Glutamatergic neuron (in vitro differentiated cells): Measurements from ENCODE around the gene SMYD2. TPM values are rescaled to one million over a fixed set of nuclear protein-coding genes. Genes with fewer than 3 reads are reported as not detected.

Experiments
- DNase-seq: peaks from one replicate; pipeline ENCODE4 v3.0.0; 2022
- H3K27ac Mint-ChIP-seq: one replicate; pipeline ENCODE4 v1.8.0; 2020; ENCODE audit warnings: mild to moderate bottlenecking, mixed read lengths, inconsistent platforms; ENCODE audit not compliant: unreplicated experiment
- H3K27me3 Mint-ChIP-seq: one replicate; pipeline ENCODE4 v1.8.0; 2020; ENCODE audit warnings: mild to moderate bottlenecking, moderate library complexity, mixed read lengths, inconsistent platforms; ENCODE audit not compliant: unreplicated experiment
- H3K36me3 Mint-ChIP-seq: one replicate; pipeline ENCODE4 v1.8.0; 2020; ENCODE audit warnings: mild to moderate bottlenecking, mixed read lengths, inconsistent platforms; ENCODE audit not compliant: unreplicated experiment
- H3K4me1 Mint-ChIP-seq: one replicate; pipeline ENCODE4 v1.8.0; 2020; ENCODE audit warnings: mild to moderate bottlenecking, low read depth, mixed read lengths, inconsistent platforms; ENCODE audit not compliant: unreplicated experiment
- H3K4me3 Mint-ChIP-seq: one replicate; pipeline ENCODE4 v1.8.0; 2020; ENCODE audit warnings: mild to moderate bottlenecking, mixed read lengths, inconsistent platforms; ENCODE audit not compliant: unreplicated experiment
- H3K9me3 Mint-ChIP-seq: one replicate; pipeline ENCODE4 v1.8.0; 2020; ENCODE audit warnings: mild to moderate bottlenecking, moderate library complexity, mixed read lengths, inconsistent platforms; ENCODE audit not compliant: unreplicated experiment
- CTCF ChIP-seq: fragments of 200-600 bp; sonication (generic); IDR thresholded peaks from one replicate; pipeline ENCODE4 v1.5.0; 2021; ENCODE audit not compliant: partially characterized antibody, unreplicated experiment
- total RNA-seq: library from RNA; stranded (reverse); fragmentation: NEBNext Ultra II Directional; extraction: Animal tissue kit (Norgen Biotek cat#: 25700); gene quantifications from one replicate; pipeline ENCODE4 v1.2.1, GENCODE V29; 2021; ENCODE audit not compliant: unreplicated experiment

Gene SMYD2
- total RNA-seq, 1 donor from 2014 or later = 26.0 TPM

DNA sequence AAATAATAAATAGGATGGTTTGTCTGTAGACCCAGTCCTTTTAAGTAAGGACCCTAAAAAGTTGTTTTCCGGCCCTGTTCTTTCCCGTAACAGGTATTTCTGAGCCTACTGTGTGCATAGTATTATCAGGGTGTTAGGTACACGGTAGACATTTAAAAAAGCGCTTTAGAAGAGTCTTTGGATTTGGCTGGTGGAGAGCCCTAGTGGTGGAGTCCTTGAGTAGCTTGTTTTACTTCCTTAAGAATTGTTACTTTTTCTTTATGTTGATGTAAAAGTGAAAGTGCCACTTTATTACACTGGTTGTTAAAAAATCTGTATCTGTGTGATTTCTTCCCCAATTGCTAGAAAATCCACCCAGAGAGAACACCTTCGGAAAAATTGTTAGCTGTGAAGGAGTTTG is 36.8 kb downstream of the SMYD2 start:
- DNase-seq = no peak
- Mint-ChIP-seq H3K4me3 (no peak overlapping the region), H3K36me3 (peaks cover 4% of the 10 kb centered on the region), H3K9me3 (peaks cover 4% of the 10 kb centered on the region), H3K27ac (no peak overlapping the region), H3K27me3 (peaks cover 4% of the 10 kb centered on the region), H3K4me1 (peaks cover 6% of the 10 kb centered on the region)
- no peak for TF ChIP-seq CTCF

GRCh38 chr1:214318356-214318755 is 37.4 kb downstream of the SMYD2 start:
- H3K27ac Mint-ChIP-seq = no peak overlapping the region
- no peak for DNase-seq
- peaks cover 4% of the 10 kb centered on the region for H3K9me3 Mint-ChIP-seq
- H3K36me3 Mint-ChIP-seq = peaks cover 3% of the 10 kb centered on the region
- H3K4me1 Mint-ChIP-seq = peaks cover 6% of the 10 kb centered on the region
- no peak for TF ChIP-seq CTCF
- H3K27me3 Mint-ChIP-seq = peaks cover 3% of the 10 kb centered on the region
- H3K4me3 Mint-ChIP-seq = no peak overlapping the region

DNA sequence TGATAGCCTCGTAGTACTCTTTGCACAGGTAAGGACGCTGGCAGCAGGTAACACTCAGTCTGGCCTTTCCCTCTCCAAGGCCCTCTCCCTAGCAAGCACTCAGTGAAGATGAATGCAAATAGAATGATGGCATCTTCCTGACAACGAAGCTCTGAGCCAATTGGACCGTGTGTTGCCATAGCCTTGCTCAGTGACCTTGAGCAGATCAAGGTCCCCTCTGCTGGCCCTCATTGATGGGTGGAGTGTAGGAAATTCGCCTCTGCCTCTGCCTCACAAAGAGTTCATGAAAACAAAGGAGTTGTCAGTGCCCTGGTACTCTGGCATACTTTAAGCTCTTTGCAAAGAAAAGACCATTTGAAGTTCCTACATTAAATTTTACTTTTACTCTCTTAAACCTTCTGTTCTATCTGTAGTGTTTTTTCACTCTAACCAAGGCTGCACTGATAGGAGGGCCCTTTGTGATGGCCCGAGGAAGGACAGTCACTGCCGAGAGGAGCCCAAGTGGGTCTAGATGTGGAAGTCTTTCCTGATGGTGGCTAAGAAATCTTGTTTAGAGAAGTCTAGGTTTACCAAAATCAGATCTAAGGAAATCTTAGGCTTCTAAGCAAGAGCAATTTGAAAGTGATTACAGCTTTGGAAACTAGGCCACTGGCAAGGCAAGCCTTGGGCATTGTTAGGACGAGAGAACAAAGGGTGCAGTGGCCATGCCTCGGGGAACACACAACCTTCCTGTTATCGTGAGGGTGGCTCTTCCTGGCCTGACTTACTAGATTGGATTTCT is 38.2 kb downstream of the SMYD2 start:
- H3K27ac Mint-ChIP-seq = no peak overlapping the region
- TF ChIP-seq CTCF = no peak

DNA sequence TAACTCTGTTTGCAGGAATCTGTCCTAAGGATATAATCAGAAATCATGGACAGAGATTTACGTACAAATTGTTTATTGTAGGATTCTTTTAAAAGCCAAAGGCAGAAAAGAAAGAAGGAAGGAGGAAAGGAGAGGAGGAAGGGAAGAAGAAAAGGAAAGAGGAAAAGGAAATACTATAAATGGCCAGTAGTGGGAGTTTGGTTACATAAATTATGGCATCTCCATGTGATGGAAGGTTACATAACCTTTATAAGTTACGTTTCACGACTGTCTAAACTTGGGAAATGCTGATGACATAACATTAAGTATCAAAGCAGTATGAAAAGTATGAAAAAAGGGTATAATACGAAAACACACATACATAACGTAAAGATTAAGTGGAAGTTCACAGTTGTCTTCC is 39.0 kb downstream of the SMYD2 start:
- no peak overlapping the region for H3K4me3 Mint-ChIP-seq
- peaks cover 6% of the 10 kb centered on the region for H3K4me1 Mint-ChIP-seq
- H3K27ac Mint-ChIP-seq = no peak overlapping the region
- H3K36me3 Mint-ChIP-seq = no peaks in the 10 kb centered on the region
- H3K9me3 Mint-ChIP-seq = peaks cover 2% of the 10 kb centered on the region
- TF ChIP-seq CTCF = peak; percentile 46
- H3K27me3 Mint-ChIP-seq = no peaks in the 10 kb centered on the region
- DNase-seq = no peak

More for the DNA sequence above, 38.2 kb downstream of the SMYD2 start:
- Mint-ChIP-seq H3K4me1 (peaks cover 6% of the 10 kb centered on the region), H3K4me3 (no peak overlapping the region), H3K27me3 (no peaks in the 10 kb centered on the region), H3K9me3 (peaks cover 2% of the 10 kb centered on the region), H3K36me3 (no peaks in the 10 kb centered on the region)
- DNase-seq = no peak

- no peak for DNase-seq
- no peak for TF ChIP-seq CTCF
These were observed 40.9 kb downstream of the SMYD2 start for GRCh38 chr1:214321705-214322453.

More at GRCh38 chr1:214321705-214322453, 40.9 kb downstream of the SMYD2 start:
- H3K27me3 Mint-ChIP-seq = no peaks in the 10 kb centered on the region
- H3K4me3 Mint-ChIP-seq = no peak overlapping the region
- H3K27ac Mint-ChIP-seq = no peak overlapping the region
- peaks cover 6% of the 10 kb centered on the region for H3K4me1 Mint-ChIP-seq
- H3K36me3 Mint-ChIP-seq = no peaks in the 10 kb centered on the region
- peaks cover 2% of the 10 kb centered on the region for H3K9me3 Mint-ChIP-seq
